Upper lobe of left lung (tissue), 4 donors: ENCODE measurements around the gene BEX4.

Experiments
- CTCF ChIP-seq, 6 experiments: fragments of 450-650 bp in 4 of 6; fragments of 200-600 bp in 2 of 6; sonication (generic) in 2 of 6; IDR thresholded peaks; one replicate each; pipeline ENCODE4 v1.5.1; 2016 to 2019; ENCODE audit warnings: antibody characterized with exemption in 6 of 6
- EP300 ChIP-seq, 4 donors: sonication (generic); formaldehyde crosslinking; IDR thresholded peaks; one replicate each; pipeline ENCODE4 v1.5.1; 2017; ENCODE audit warnings: antibody characterized with exemption in 4 of 4, control low read depth in 2 of 4
- POLR2A ChIP-seq, 4 donors: fragments of 450-650 bp; IDR thresholded peaks; one replicate each; pipeline ENCODE4 v1.5.1; 2016 to 2017; ENCODE audit warnings: antibody characterized with exemption in 4 of 4, mild to moderate bottlenecking in 2 of 4
- POLR2AphosphoS5 ChIP-seq, 2 donors: sonication (generic); formaldehyde crosslinking; IDR thresholded peaks; one replicate each; pipeline ENCODE4 v1.5.1; 2017; ENCODE audit warnings: antibody characterized with exemption in 2 of 2

DNA sequence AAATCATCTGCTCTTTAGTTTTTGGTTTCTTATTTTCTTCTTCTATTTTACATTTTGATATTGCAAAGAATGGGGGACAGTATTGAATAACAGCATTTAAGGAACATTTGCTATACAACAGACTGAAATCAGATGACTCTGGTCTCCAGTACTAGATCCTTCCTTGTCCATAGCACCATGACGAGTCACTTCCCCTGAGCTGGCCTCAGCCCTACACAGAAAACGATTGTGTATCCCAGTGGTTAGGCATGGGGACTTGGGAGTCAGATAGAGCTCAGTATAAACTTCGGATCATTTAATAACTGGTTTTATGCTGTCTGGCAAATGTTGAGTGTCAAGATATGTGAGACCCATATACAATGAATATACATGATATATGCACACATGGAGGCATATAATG lies 44.7 kb upstream of the BEX4 start:
- TF ChIP-seq CTCF (IDR thresholded peaks at IDR 0.05) (no peak), EP300 (IDR thresholded peaks at IDR 0.05) (no peak), POLR2AphosphoS5 (IDR thresholded peaks at IDR 0.05) (no peak), POLR2A (IDR thresholded peaks at IDR 0.05) (no peak)
